Adrenal gland (tissue), 12 donors: ENCODE data around the gene CNOT10. TPM values are rescaled to one million over a fixed set of nuclear protein-coding genes. Genes with fewer than 3 reads are reported as not detected.

Source experiments
- DNase-seq, 7 donors: peaks; one replicate each; pipeline ENCODE4 v3.0.0-alpha.2; 2019 to 2020
- H3K27ac ChIP-seq, 5 donors: fragments of 200-600 bp; sonication (generic) in 4 of 5; 1 replicate in 3 of 5; 2 replicates in 2 of 5; pipeline versions ENCODE4 v1.5.1 to v1.8.0; 2016 to 2020; ENCODE audit warnings: mild to moderate bottlenecking in 1 of 5
- H3K27me3 ChIP-seq: fragments of 200-600 bp; 2 replicates; pipeline ENCODE4 v1.8.0; 2021
- H3K36me3 ChIP-seq, 2 donors: fragments of 200-600 bp; replicated peaks in 1 of 2; 1 replicate in 1 of 2; 2 replicates in 1 of 2; pipeline versions ENCODE4 v1.5.1 to v1.8.0; 2018 to 2022
- H3K4me1 ChIP-seq, 2 donors: fragments of 200-600 bp; replicated peaks in 1 of 2; 1 replicate in 1 of 2; 2 replicates in 1 of 2; pipeline versions ENCODE4 v1.5.1 to v1.8.0; 2018 to 2021
- H3K4me3 ChIP-seq, 4 donors: fragments of 200-600 bp; sonication (generic) in 3 of 4; one replicate each; pipeline ENCODE4 v1.5.1; 2016 to 2018
- H3K9me3 ChIP-seq, 3 donors: fragments of 200-600 bp; sonication (generic) in 1 of 3; replicated peaks in 1 of 3; 1 replicate in 2 of 3; 2 replicates in 1 of 3; pipeline versions ENCODE4 v1.5.1 to v1.8.0; 2016 to 2021
- CTCF ChIP-seq, 6 experiments: fragments of 450-650 bp in 4 of 6; fragments of 200-600 bp in 2 of 6; sonication (generic) in 1 of 6; IDR thresholded peaks; 1 replicate in 5 of 6; 2 replicates in 1 of 6; pipeline versions ENCODE4 v1.5.1 to v1.8.0; 2016 to 2021; ENCODE audit warnings: antibody characterized with exemption in 6 of 6, mild to moderate bottlenecking in 2 of 6, moderate library complexity in 1 of 6
- POLR2A ChIP-seq, 2 donors: fragments of 450-650 bp; IDR thresholded peaks; one replicate each; pipeline ENCODE4 v1.6.1; 2017; ENCODE audit warnings: antibody characterized with exemption in 2 of 2, mild to moderate bottlenecking in 2 of 2, moderate library complexity in 1 of 2
- WGBS, 4 donors: extraction: QIAGEN DNeasy Blood & Tissue Kit in 2 of 4; methylation state at CpG; one replicate each; pipeline versions ENCODE4 v1.1.5 to v1.1.7; 2013 to 2017; 5-methylcytosine and 5-hydroxymethylcytosine counted together
- intact Hi-C, 2 donors: fragments of 100-400 bp; cut with DNase I; formaldehyde crosslinking; loops; one replicate each; pipeline versions ENCODE4 v1.14.1 to v1.15.0; 2022 to 2023
- polyA plus RNA-seq, 3 donors: library from polyadenylated mRNA; stranded (reverse); fragments of 200-250 nt in 2 of 3; fragments of 350-450 nt in 1 of 3; fragmentation: Illumina TruSeq in 1 of 3; extraction: RNeasy Lipid Tissue Mini Kit (QIAGEN cat#74804) in 1 of 3; gene quantifications; one replicate each; pipeline ENCODE4 v1.2.3, GENCODE V29; 2013 to 2014
- total RNA-seq, 9 donors: library from RNA; depleted of rRNA in 4 of 9; stranded (reverse); fragments of >200 nt in 4 of 9; fragments of 120-200 nt in 1 of 9; fragmentation: NEBNext Ultra II Directional in 1 of 9; extraction: Animal tissue kit (Norgen Biotek cat#: 25700) in 1 of 9; gene quantifications; one replicate each; pipeline versions ENCODE4 v1.1.0 to v1.2.4, GENCODE V29; 2013 to 2023
- donor health status: healthy with polysubstance abuse.
- donor health status: Bipolar disorder and iron deficiency.
- donor health status: DM: yes; HTN: yes; CAD: no.
- donor health status: DM: no; HTN: no; CAD: no.
- donor health status: DM: no; HTN: no; CAD: no.
- donor health status: DM: yes; HTN: yes; CAD: no.

Gene CNOT10
- total and polyA plus RNA-seq, 12 donors = 15.3 to 32.1 (median 25.5) TPM

- H3K9me3 ChIP-seq = no peaks in the 10 kb centered on the region
- no peak for DNase-seq
- no peak overlapping the region for H3K4me3 ChIP-seq
- H3K36me3 ChIP-seq = peaks cover 0 to 4% of the 10 kb centered on the region in 2 donors
- TF ChIP-seq POLR2A (IDR thresholded peaks at IDR 0.05) (no peak), CTCF (IDR thresholded peaks at IDR 0.05) (no peak)
- H3K4me1 ChIP-seq = peaks cover 0 to 27% of the 10 kb centered on the region in 2 donors
- peak overlapping the region in 1 of 5 donors; percentile 10 for H3K27ac ChIP-seq
- H3K27me3 ChIP-seq = no peaks in the 10 kb centered on the region
- intact Hi-C loops = no loop called here
These were observed 22.0 kb downstream of the CNOT10 start for GRCh38 chr3:32707026-32707370.

- 95 to 98% (median 97%) methylated on average over 3 of the region's 3 CpGs for WGBS, 4 donors
- no peak for TF ChIP-seq POLR2A (IDR thresholded peaks at IDR 0.05)
- TF ChIP-seq CTCF (IDR thresholded peaks at IDR 0.05) = no peak
These were observed 23.8 kb downstream of the CNOT10 start for GRCh38 chr3:32708672-32709283.

GRCh38 chr3:32709346-32709745, 24.4 kb downstream of the CNOT10 start:
- H3K36me3 ChIP-seq = peaks cover 0 to 4% of the 10 kb centered on the region in 2 donors
- TF ChIP-seq POLR2A (IDR thresholded peaks at IDR 0.05) (no peak), CTCF (IDR thresholded peaks at IDR 0.05) (no peak)
- H3K4me3 ChIP-seq = no peak overlapping the region
- H3K27ac ChIP-seq = no peak overlapping the region
- no peak for DNase-seq
- H3K9me3 ChIP-seq = no peaks in the 10 kb centered on the region
- H3K4me1 ChIP-seq = peaks cover 0 to 19% of the 10 kb centered on the region in 2 donors
- no peaks in the 10 kb centered on the region for H3K27me3 ChIP-seq
- 91 to 97% (median 95%) methylated on average over 3 of the region's 3 CpGs for WGBS, 4 donors
- intact Hi-C loops = no loop called here

More at GRCh38 chr3:32708672-32709283, 23.8 kb downstream of the CNOT10 start:
- Histone ChIP-seq H3K27me3 (no peaks in the 10 kb centered on the region), H3K4me1 (peaks cover 0 to 22% of the 10 kb centered on the region in 2 donors), H3K27ac (no peak overlapping the region), H3K36me3 (peaks cover 0 to 4% of the 10 kb centered on the region in 2 donors), H3K9me3 (no peaks in the 10 kb centered on the region), H3K4me3 (no peak overlapping the region)
- intact Hi-C loops = no loop called here
- DNase-seq = no peak

- no peaks in the 10 kb centered on the region for H3K27me3 ChIP-seq
- H3K36me3 ChIP-seq = peaks cover 0 to 14% of the 10 kb centered on the region in 2 donors
- TF ChIP-seq POLR2A (IDR thresholded peaks at IDR 0.05) (no peak), CTCF (IDR thresholded peaks at IDR 0.05) (no peak)
- no peaks in the 10 kb centered on the region for H3K4me1 ChIP-seq
- H3K27ac ChIP-seq = no peak overlapping the region
- H3K9me3 ChIP-seq = no peaks in the 10 kb centered on the region
- intact Hi-C loops = no loop called here
- WGBS, 4 donors = 94 to 97% (median 95%) methylated on average over 1 of the region's 1 CpG
- no peak overlapping the region for H3K4me3 ChIP-seq
- no peak for DNase-seq
These were observed 27.6 kb downstream of the CNOT10 start for GRCh38 chr3:32712506-32713055.
